GM06990 (cell line): Measurements from ENCODE around the gene TLR7.
A peak's percentile ranks its signal among the peaks of the same experiment; 100 is the strongest.

ENCODE experiments used
- DNase-seq: peaks from one replicate; pipeline ENCODE4 v3.0.0-alpha.2; 2011; ENCODE audit not compliant: insufficient read length; ENCODE audit errors: extremely low read depth
- H3K27me3 ChIP-seq: replicated peaks from 2 replicates; pipeline ENCODE4 v1.6.0; 2011; ENCODE audit warnings: low read length; ENCODE audit not compliant: control insufficient read depth, insufficient read depth
- H3K36me3 ChIP-seq: 2 replicates; pipeline ENCODE4 v1.5.1; 2011; ENCODE audit warnings: low read length; ENCODE audit not compliant: control insufficient read depth, insufficient read depth
- H3K4me3 ChIP-seq: replicated peaks from 2 replicates; pipeline ENCODE4 v1.5.1; 2011; ENCODE audit warnings: low read depth, mild to moderate bottlenecking, control low read depth, low read length
- TF ChIP-seq, protein P1 (sequence below): IDR thresholded peaks from 2 replicates; pipeline ENCODE4 v1.5.1; 2011; ENCODE audit warnings: low read length, control low read depth, mild to moderate bottlenecking, inconsistent platforms; ENCODE audit not compliant: insufficient read depth, poor library complexity, severe bottlenecking

The TLR7 gene

DNA sequence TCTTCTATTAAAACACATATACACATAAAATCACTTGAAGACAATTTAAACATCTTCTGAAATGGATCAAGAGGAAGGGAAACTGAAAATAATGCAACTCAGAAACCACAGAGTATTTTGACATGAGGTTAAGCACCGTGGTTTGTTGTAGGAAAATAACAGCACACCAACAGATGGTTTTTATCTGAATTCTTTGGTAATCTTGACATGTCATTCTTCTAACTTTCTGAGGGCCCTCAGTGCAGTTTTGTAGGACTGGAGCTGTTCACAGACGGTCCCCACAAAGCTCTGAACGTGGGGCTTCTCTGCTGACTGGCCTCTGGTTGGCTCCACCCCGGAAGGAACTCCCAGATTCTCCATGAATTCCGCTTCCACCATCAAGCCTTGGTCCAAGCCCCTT lies 23.6 kb downstream of the TLR7 start:
- DNase-seq = peak; percentile 66
- TF ChIP-seq, protein P1, sequence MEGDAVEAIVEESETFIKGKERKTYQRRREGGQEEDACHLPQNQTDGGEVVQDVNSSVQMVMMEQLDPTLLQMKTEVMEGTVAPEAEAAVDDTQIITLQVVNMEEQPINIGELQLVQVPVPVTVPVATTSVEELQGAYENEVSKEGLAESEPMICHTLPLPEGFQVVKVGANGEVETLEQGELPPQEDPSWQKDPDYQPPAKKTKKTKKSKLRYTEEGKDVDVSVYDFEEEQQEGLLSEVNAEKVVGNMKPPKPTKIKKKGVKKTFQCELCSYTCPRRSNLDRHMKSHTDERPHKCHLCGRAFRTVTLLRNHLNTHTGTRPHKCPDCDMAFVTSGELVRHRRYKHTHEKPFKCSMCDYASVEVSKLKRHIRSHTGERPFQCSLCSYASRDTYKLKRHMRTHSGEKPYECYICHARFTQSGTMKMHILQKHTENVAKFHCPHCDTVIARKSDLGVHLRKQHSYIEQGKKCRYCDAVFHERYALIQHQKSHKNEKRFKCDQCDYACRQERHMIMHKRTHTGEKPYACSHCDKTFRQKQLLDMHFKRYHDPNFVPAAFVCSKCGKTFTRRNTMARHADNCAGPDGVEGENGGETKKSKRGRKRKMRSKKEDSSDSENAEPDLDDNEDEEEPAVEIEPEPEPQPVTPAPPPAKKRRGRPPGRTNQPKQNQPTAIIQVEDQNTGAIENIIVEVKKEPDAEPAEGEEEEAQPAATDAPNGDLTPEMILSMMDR = no peak
- no peaks in the 10 kb centered on the region for H3K27me3 ChIP-seq
- H3K4me3 ChIP-seq = no peak overlapping the region
- H3K36me3 ChIP-seq = peaks cover 2% of the 10 kb centered on the region

DNA sequence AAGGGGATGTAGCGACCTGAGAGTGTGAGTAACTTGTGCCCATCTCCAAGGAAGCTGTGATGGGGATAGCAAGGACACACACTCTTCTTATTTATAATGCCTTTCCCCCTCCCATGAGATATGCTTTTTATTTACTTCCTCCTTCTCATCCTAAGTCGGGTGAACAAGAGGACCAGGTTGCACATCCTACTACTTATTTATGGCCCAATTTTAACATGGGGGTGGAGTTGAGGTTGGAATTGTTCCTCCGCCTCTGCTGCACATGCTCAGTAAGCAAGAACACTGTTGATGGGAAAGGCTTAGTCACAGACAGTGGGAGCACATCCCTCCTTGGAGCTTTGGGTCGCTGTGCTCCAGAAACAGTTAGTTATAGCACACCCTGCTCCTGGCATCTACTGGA lies 24.3 kb downstream of the TLR7 start:
- no peaks in the 10 kb centered on the region for H3K36me3 ChIP-seq
- no peak overlapping the region for H3K4me3 ChIP-seq
- no peak for DNase-seq
- TF ChIP-seq, protein P1 = no peak
- H3K27me3 ChIP-seq = no peaks in the 10 kb centered on the region

DNA sequence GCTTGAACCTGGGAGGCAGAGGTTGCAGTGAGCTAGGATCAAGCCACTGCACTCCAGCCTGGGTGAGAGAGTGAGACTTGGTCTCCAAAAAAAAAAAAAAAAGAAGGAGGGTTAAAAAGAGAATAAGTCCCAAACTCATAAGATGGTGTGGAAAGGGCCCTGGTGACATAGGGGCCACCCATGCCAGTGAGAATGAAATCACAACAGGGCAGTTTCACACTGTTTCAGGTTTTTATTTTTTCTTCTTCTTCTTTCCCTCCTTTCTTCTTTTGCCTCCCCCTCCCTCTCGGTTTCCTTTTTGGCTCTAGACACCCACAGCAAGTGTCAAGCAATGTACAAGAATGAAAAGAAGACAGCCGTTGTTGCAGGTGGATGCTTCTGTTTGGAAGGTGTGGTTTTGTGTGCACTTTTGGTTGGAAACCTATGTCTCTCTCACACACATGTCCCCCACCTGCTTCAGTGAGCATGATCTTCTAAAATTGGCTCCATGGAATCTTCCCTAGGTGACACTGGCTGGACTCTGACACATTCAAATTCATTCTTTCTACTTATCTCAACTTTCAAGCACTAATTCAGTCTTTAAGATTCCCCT lies 25.1 kb downstream of the TLR7 start:
- no peak overlapping the region for H3K4me3 ChIP-seq
- H3K27me3 ChIP-seq = no peaks in the 10 kb centered on the region; the same call in 1 of the 2 replicates

GRCh38 chrX:12892716-12893115 lies 25.8 kb downstream of the TLR7 start:
- Histone ChIP-seq H3K36me3 (no peaks in the 10 kb centered on the region), H3K27me3 (no peaks in the 10 kb centered on the region; the same call in 1 of the 2 replicates), H3K4me3 (no peak overlapping the region)
- no peak for DNase-seq
- TF ChIP-seq, protein P1 = no peak

More for the DNA sequence above, 25.1 kb downstream of the TLR7 start:
- peak; percentile 52 for DNase-seq
- H3K36me3 ChIP-seq = no peaks in the 10 kb centered on the region
- TF ChIP-seq, protein P1 = no peak

- Histone ChIP-seq H3K4me3 (no peak overlapping the region), H3K36me3 (no peaks in the 10 kb centered on the region), H3K27me3 (no peaks in the 10 kb centered on the region; the same call in 1 of the 2 replicates)
- TF ChIP-seq, protein P1 = peak; percentile 89
- DNase-seq = no peak
Measured at GRCh38 chrX:12894074-12895030, 27.5 kb downstream of the TLR7 start.
